Glutamatergic neuron (in vitro differentiated cells): ENCODE results near the gene NLRP9. TPM values are rescaled to one million over a fixed set of nuclear protein-coding genes. Genes with fewer than 3 reads are reported as not detected.
A peak's percentile ranks its signal among the peaks of the same experiment; 100 is the strongest.

Experiments
- DNase-seq: peaks from one replicate; pipeline ENCODE4 v3.0.0; 2022
- H3K27ac Mint-ChIP-seq: one replicate; pipeline ENCODE4 v1.8.0; 2020; ENCODE audit warnings: mild to moderate bottlenecking, mixed read lengths, inconsistent platforms; ENCODE audit not compliant: unreplicated experiment
- H3K27me3 Mint-ChIP-seq: one replicate; pipeline ENCODE4 v1.8.0; 2020; ENCODE audit warnings: mild to moderate bottlenecking, moderate library complexity, mixed read lengths, inconsistent platforms; ENCODE audit not compliant: unreplicated experiment
- H3K36me3 Mint-ChIP-seq: one replicate; pipeline ENCODE4 v1.8.0; 2020; ENCODE audit warnings: mild to moderate bottlenecking, mixed read lengths, inconsistent platforms; ENCODE audit not compliant: unreplicated experiment
- H3K4me1 Mint-ChIP-seq: one replicate; pipeline ENCODE4 v1.8.0; 2020; ENCODE audit warnings: mild to moderate bottlenecking, low read depth, mixed read lengths, inconsistent platforms; ENCODE audit not compliant: unreplicated experiment
- H3K4me3 Mint-ChIP-seq: one replicate; pipeline ENCODE4 v1.8.0; 2020; ENCODE audit warnings: mild to moderate bottlenecking, mixed read lengths, inconsistent platforms; ENCODE audit not compliant: unreplicated experiment
- H3K9me3 Mint-ChIP-seq: one replicate; pipeline ENCODE4 v1.8.0; 2020; ENCODE audit warnings: mild to moderate bottlenecking, moderate library complexity, mixed read lengths, inconsistent platforms; ENCODE audit not compliant: unreplicated experiment
- total RNA-seq: library from RNA; stranded (reverse); fragmentation: NEBNext Ultra II Directional; extraction: Animal tissue kit (Norgen Biotek cat#: 25700); gene quantifications from one replicate; pipeline ENCODE4 v1.2.1, GENCODE V29; 2021; ENCODE audit not compliant: unreplicated experiment
- TF ChIP-seq, protein P1 (sequence below): fragments of 200-600 bp; sonication (generic); IDR thresholded peaks from one replicate; pipeline ENCODE4 v1.5.0; 2021; ENCODE audit not compliant: partially characterized antibody, unreplicated experiment

The NLRP9 gene
- total RNA-seq, 1 donor from 2014 or later: not detected

DNA sequence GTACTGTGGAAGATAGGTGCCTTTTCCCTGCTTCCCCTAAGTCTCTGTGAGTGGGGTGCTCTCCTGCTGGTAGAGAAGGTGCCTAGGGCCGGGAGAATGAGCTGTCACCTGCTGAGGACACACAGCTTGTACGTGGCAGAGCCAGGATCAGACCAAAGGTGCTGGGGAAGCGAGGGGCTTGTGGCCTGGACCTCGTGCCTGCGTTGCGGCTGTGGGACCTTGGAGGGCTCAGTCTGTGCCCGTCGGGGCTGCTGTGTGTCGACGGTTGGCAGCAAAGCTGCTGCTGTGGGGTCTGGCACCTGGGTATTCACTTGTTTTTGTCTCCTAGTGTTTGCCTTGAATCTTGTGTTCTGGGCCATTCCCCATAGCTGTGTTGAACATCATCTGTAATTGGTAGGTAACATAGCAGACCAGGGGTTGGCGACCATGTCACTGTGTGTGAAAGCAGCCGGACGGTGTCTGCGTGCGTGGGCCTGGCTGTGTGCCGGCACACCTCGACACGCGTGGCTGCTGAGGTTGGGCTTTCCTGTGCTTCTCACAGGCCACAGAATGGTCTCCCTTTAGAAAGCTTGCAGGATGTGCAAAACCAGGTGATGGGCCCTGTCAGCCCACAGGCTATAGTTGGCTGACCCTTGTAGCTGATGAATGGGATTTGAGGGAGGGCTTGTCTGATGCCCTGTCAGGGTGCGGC lies 74.2 kb downstream of the NLRP9 start:
- no peaks in the 10 kb centered on the region for H3K27me3 Mint-ChIP-seq

GRCh38 chr19:55661826-55662225 lies 76.4 kb downstream of the NLRP9 start:
- no peak for DNase-seq
- Mint-ChIP-seq H3K27ac (no peak overlapping the region), H3K9me3 (peaks cover 11% of the 10 kb centered on the region), H3K27me3 (no peaks in the 10 kb centered on the region), H3K4me3 (no peak overlapping the region), H3K4me1 (peaks cover 16% of the 10 kb centered on the region), H3K36me3 (no peaks in the 10 kb centered on the region)
- TF ChIP-seq, protein P1, sequence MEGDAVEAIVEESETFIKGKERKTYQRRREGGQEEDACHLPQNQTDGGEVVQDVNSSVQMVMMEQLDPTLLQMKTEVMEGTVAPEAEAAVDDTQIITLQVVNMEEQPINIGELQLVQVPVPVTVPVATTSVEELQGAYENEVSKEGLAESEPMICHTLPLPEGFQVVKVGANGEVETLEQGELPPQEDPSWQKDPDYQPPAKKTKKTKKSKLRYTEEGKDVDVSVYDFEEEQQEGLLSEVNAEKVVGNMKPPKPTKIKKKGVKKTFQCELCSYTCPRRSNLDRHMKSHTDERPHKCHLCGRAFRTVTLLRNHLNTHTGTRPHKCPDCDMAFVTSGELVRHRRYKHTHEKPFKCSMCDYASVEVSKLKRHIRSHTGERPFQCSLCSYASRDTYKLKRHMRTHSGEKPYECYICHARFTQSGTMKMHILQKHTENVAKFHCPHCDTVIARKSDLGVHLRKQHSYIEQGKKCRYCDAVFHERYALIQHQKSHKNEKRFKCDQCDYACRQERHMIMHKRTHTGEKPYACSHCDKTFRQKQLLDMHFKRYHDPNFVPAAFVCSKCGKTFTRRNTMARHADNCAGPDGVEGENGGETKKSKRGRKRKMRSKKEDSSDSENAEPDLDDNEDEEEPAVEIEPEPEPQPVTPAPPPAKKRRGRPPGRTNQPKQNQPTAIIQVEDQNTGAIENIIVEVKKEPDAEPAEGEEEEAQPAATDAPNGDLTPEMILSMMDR: no peak

More for the DNA sequence above, 74.2 kb downstream of the NLRP9 start:
- DNase-seq: no peak
- no peak overlapping the region for H3K27ac Mint-ChIP-seq
- no peak overlapping the region for H3K4me3 Mint-ChIP-seq
- H3K4me1 Mint-ChIP-seq: peaks cover 4% of the 10 kb centered on the region
- no peaks in the 10 kb centered on the region for H3K36me3 Mint-ChIP-seq
- TF ChIP-seq, protein P1: no peak
- peaks cover 15% of the 10 kb centered on the region for H3K9me3 Mint-ChIP-seq

GRCh38 chr19:55660991-55661390 lies 77.2 kb downstream of the NLRP9 start:
- TF ChIP-seq, protein P1: no peak

DNA sequence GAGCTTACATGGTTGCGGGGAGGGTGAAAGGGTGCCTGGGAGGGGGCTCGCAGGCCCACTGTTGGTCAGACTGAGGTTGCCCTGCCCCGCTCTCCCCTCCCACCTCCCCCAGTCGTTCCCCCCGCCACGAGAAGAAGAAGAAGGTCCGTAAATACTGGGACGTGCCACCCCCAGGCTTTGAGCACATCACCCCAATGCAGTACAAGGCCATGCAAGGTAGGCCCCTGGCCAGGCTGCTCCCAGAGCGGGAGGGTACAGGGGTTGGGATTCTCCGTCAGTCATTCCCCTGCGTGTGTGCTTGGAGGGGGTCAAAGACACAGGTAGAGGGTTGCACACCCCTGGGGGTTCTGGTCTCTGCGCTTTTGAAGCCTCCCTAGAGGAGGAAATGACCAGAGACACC lies 77.8 kb downstream of the NLRP9 start:
- TF ChIP-seq, protein P1: no peak
- peaks cover 2% of the 10 kb centered on the region for H3K27me3 Mint-ChIP-seq
- peaks cover 20% of the 10 kb centered on the region for H3K4me1 Mint-ChIP-seq
- no peak for DNase-seq
- H3K27ac Mint-ChIP-seq: no peak overlapping the region
- peaks cover 14% of the 10 kb centered on the region for H3K9me3 Mint-ChIP-seq
- H3K4me3 Mint-ChIP-seq: no peak overlapping the region
- no peaks in the 10 kb centered on the region for H3K36me3 Mint-ChIP-seq

More at GRCh38 chr19:55660991-55661390, 77.2 kb downstream of the NLRP9 start:
- Mint-ChIP-seq H3K36me3 (no peaks in the 10 kb centered on the region), H3K9me3 (peaks cover 11% of the 10 kb centered on the region), H3K4me3 (no peak overlapping the region), H3K27ac (no peak overlapping the region), H3K4me1 (peaks cover 17% of the 10 kb centered on the region), H3K27me3 (no peaks in the 10 kb centered on the region)
- no peak for DNase-seq

DNA sequence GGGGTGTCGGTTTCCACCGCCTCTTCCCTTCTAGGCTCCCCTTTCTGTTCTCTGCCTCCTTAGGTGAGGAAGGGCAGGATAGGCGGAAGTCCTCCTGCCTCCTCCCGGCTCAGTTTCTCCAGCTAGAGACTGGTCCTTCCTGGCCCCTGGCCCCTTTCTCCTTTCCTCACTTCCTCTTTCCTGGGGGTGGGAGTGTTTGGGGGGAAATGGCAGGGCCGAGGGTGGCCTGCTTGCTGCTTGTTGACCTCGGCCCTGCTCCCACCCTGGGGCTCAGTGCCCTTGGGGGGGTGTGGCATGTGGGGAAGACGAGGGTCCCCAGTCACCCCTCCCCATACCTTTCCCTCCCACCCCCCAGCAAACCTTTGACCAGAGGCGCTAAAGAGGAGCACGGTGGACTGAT lies 78.4 kb downstream of the NLRP9 start:
- peaks cover 20% of the 10 kb centered on the region for H3K4me1 Mint-ChIP-seq

More for the DNA sequence above, 78.4 kb downstream of the NLRP9 start:
- no peak for DNase-seq
- peaks cover 14% of the 10 kb centered on the region for H3K9me3 Mint-ChIP-seq
- no peaks in the 10 kb centered on the region for H3K36me3 Mint-ChIP-seq
- H3K27ac Mint-ChIP-seq: peak overlapping the region; percentile 84
- H3K4me3 Mint-ChIP-seq: peak overlapping the region; percentile 72
- peaks cover 2% of the 10 kb centered on the region for H3K27me3 Mint-ChIP-seq
- TF ChIP-seq, protein P1: no peak
